ENCODE results near the gene PYGB.

GRCh38 chr20:25302596-25302995 lies 54.7 kb downstream of the PYGB start:
- no peak for TF ChIP-seq CTCF (IDR thresholded peaks at IDR 0.05)
- no peak for TF ChIP-seq POLR2A (IDR thresholded peaks at IDR 0.05)

Measured in body of pancreas (tissue), 4 donors.